H1 (cell line): ENCODE measurements around the gene UFSP2.

Source experiments
- SIN3A ChIP-seq, 2 experiments: IDR thresholded peaks in 1 of 2; conservative IDR thresholded peaks in 1 of 2; 2 replicates each; pipeline ENCODE4 v1.6.1; 2011 to 2012; ENCODE audit warnings: low read length in 2 of 2, improper control_type of control experiment in 1 of 2, low read depth in 1 of 2, mild to moderate bottlenecking in 1 of 2
- SP1 ChIP-seq: IDR thresholded peaks from 2 replicates; pipeline ENCODE4 v1.6.1; 2011; ENCODE audit warnings: low read depth, low read length
- ZNF274 ChIP-seq: IDR thresholded peaks from 2 replicates; pipeline ENCODE4 v1.7.0; 2012; ENCODE audit warnings: low read length, borderline replicate concordance; ENCODE audit errors: extremely low read depth
- TF ChIP-seq, protein P1 (sequence below), 3 experiments: IDR thresholded peaks; 1 replicate in 2 of 3; 2 replicates in 1 of 3; pipeline versions ENCODE4 v1.5.1 to v1.6.1; 2011; ENCODE audit warnings: low read length in 3 of 3, mild to moderate bottlenecking in 3 of 3, inconsistent platforms in 2 of 3, low read depth in 1 of 3, moderate library complexity in 1 of 3; ENCODE audit not compliant: insufficient read depth in 1 of 3; ENCODE audit errors: control extremely low read depth in 1 of 3

DNA sequence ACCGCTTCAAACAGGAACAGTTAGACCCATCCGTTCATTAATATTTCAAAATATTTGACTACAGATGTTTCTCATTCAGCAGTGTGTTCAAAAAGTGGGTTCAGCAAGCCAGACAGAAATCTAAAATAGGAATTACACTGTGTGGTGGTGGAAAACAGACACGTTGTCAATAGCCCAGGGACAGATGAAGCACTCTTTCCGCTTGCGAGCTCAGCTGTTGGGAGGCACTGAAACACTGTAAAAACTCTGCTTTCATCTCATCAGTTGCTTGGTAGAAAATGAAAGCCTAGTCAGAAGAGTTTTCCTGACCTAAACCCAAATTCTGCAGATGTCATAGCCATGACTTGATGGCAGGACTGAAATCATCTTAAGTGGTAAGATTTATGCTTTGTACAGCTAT, 68.6 kb downstream of the UFSP2 start:
- TF ChIP-seq SP1 (no peak), ZNF274 (no peak), SIN3A (conservative IDR thresholded peaks at IDR 0.05 in 1 of 2, IDR thresholded peaks at IDR 0.05 in 1 of 2; ENCODE audit: low read depth in 1 of 2, low read length in 2 of 2) (no peak)
- TF ChIP-seq, protein P1, sequence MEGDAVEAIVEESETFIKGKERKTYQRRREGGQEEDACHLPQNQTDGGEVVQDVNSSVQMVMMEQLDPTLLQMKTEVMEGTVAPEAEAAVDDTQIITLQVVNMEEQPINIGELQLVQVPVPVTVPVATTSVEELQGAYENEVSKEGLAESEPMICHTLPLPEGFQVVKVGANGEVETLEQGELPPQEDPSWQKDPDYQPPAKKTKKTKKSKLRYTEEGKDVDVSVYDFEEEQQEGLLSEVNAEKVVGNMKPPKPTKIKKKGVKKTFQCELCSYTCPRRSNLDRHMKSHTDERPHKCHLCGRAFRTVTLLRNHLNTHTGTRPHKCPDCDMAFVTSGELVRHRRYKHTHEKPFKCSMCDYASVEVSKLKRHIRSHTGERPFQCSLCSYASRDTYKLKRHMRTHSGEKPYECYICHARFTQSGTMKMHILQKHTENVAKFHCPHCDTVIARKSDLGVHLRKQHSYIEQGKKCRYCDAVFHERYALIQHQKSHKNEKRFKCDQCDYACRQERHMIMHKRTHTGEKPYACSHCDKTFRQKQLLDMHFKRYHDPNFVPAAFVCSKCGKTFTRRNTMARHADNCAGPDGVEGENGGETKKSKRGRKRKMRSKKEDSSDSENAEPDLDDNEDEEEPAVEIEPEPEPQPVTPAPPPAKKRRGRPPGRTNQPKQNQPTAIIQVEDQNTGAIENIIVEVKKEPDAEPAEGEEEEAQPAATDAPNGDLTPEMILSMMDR (IDR thresholded peaks at IDR 0.05; ENCODE audit: control extremely low read depth in 1 of 3, insufficient read depth in 1 of 3, low read depth in 1 of 3, low read length in 3 of 3): no peak
